CMK (cell line): Measurements from ENCODE around the gene DERL2.
A peak's percentile ranks its signal among the peaks of the same experiment; 100 is the strongest.

ENCODE experiments used
- DNase-seq: peaks from one replicate; pipeline ENCODE4 v3.0.0-alpha.2; 2010; ENCODE audit warnings: low read depth

Gene DERL2

GRCh38 chr17:5501685-5502084, 15.7 kb upstream of the DERL2 start:
- no peak for DNase-seq

DNA sequence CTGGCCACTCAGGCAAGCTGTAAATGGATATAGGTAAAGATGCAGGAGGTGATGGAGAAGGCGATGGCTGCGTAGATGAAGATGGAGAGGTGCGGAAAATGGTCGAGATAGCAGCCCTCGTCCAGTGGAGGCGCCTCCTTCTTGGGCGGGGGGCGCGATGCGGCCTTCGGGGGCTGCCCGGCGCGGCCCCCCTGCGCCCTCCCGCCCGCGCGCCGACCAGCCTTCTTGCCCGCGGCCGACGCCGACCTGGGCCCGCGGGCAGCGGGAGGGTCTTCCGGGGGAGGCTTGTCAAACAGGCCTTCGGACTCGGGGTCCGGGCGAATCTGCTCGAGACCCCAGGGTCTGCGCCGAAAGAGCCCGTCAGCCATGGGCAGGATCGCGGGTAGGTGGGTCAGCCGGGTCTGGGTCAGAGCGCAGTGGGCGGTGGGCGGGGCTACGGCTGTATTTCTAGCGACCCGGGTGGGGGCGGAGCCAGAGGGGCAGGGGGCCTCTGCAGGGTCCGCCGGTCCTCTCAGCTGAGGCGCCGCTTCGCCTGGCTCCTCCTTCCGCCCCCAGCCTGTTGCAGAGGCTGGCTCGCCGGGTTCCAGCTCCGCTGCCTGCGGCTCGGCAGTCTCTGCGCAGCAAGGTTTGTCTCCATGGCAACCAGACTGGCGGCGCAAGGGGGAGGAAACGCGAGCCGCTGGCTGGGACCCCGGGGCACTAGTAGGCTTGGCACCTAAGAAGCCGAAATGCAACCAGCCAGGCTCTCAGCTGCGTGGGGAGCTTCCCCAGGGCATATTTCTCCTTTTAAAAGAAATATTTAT, 14.8 kb upstream of the DERL2 start:
- DNase-seq, result peak; percentile 11

DNA sequence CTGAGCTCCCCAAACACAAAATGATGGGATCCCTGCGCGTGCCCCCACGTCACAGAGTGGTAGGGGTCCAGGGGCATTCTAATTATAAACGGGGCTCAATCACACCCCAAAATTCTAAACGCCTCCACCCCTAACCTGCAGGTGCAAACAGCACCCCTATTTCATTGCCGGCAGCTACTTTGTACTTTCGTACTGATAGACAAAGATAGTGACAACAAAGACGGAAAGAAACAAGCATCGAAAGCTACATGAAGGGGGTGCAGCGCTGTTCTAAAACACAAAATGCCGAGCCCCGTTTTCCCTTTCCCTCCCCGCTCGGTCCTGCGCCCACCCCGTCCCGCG, 14.2 kb upstream of the DERL2 start:
- DNase-seq, result no peak

- no peak for DNase-seq
Observed at GRCh38 chr17:5499476-5500231, 13.7 kb upstream of the DERL2 start.

DNA sequence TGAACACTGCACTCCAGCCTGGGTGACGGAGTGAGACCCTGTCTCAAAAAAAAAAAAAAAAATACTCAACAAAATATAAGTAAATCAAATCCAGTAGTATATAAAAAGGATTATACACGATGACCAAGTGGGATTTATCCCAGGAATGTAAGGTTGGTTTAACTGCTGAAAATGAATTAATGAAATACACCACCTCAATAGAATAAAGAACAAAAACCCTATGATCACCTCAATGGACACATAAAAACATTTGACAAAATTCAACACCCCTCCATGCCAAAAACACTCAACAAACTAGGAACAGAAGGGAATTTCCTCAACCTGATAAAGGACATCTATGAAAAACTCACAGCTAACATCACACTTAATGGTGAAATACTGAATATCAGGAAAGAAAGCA, 7.0 kb upstream of the DERL2 start:
- DNase-seq, result no peak

DNA sequence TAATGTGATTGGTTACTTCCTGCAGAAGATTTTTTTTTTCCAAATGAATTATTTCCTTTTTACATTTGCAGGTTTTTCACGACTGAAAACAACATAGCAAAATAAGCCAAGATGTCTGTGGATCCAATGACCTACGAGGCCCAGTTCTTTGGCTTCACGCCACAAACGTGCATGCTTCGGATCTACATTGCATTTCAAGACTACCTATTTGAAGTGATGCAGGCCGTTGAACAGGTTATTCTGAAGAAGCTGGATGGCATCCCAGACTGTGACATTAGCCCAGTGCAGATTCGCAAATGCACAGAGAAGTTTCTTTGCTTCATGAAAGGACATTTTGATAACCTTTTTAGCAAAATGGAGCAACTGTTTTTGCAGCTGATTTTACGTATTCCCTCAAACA, 2.8 kb upstream of the DERL2 start:
- no peak for DNase-seq

- peak; percentile 83 for DNase-seq
Observed at GRCh38 chr17:5486206-5487124, 487 bp upstream of the DERL2 start, which contains the start of gene MIS12. TSS of gene MIS12 (plus strand) at chr17:5486566. CDS start at chr17:5488863, 2,297 bp downstream.

DNA sequence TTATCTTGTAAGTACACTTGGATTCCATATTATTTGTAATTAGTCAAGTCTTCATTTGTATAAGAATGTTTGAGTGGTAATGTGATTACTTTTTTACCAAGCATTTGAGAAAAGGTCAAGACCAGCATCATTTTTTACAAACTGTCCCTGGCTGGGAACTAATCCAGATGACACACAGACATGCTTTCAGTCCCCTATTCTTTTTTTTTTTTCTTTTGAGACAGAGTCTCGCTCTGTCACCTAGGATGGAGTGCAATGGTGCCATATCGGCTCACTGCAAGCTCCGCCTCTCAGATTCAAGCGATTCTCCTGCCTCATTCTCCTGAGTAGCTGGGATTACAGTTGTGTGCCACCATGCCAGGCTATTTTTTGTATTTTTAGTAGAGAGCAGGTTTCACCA, 4.5 kb downstream of the DERL2 start:
- no peak for DNase-seq

GRCh38 chr17:5480962-5481361, 5.0 kb downstream of the DERL2 start:
- no peak for DNase-seq

GRCh38 chr17:5478992-5479391, 7.0 kb downstream of the DERL2 start:
- no peak for DNase-seq

DNA sequence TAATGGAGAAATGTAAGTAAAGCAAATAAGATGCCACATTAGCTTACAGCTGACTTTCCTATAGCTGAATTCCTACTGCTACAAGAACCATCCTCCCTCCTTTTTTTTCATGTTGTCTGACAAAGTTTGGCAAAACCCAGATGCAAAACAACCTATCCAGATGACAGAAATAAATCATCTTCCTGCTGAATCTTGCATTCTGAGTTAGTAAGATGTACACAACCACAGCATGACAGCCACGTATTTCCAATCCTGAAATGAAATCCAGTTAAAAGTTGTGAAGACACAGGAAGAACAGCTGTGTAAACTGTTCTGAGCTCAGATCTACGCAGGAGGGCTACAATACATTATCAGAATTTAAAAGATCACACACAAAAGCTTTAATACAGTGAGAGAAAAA, 12.1 kb downstream of the DERL2 start:
- DNase-seq, result no peak

DNA sequence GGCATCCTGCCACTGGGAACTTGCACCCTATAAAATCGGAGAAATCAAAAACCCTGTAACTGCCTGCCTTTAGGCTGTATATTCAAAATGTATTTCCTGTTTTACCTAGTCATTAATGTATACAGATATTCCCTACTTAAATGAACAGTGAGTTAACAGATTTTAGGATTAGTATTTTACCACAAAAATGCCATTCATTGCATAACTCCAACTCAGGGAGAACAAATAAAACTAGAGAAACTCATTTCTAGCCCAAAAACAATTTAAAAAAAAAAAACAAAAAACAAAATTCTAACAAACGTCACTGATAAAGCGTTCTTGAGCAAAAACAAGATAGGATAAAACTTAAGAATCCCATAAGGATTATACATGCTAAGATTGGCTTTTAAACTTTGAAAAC, 13.5 kb downstream of the DERL2 start:
- no peak for DNase-seq

- no peak for DNase-seq
Observed at GRCh38 chr17:5468075-5468473, 17.9 kb downstream of the DERL2 start.

- no peak for DNase-seq
Observed at GRCh38 chr17:5467416-5467815, 18.6 kb downstream of the DERL2 start.

GRCh38 chr17:5466295-5466694, 19.7 kb downstream of the DERL2 start:
- no peak for DNase-seq

- no peak for DNase-seq
Observed at GRCh38 chr17:5464717-5465507, 21.1 kb downstream of the DERL2 start.

GRCh38 chr17:5446786-5447185, 39.2 kb downstream of the DERL2 start:
- DNase-seq, result no peak

DNA sequence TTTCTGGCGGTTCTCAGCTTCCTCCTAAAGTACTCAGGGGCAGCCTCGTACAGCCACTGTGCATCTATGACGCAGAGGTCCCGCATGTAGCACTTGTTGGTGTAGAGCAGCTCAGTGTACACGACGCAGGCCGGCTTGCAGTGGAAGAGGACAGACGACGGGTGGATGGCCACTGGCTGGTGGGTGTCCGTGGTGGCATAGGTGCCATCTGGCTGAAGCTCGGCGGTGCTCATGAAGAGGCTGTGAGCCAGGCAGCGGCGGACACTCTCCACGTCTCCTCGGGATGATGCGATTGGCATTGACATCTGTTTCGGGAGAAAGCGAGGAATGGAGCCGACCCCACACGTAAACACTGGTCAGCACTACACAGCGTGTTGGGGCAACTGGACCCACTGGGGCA, 41.8 kb downstream of the DERL2 start:
- no peak for DNase-seq

- DNase-seq, result no peak
Observed at GRCh38 chr17:5443728-5444127, 42.2 kb downstream of the DERL2 start.

DNA sequence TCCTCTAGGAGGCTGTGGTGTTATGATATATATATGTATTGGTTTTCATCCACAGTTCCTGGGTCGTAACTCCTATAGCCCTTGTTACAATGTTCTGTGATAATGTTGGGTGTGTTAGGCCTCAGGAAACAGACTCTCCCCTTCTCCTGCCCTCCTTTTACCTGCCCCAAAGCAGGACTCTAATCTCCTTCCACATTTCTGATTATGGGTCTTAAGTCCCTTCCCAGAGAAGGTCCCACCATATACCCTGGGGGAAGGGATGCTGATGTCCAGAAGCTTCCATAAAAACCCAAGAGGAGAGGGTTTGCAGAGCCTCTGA, 46.6 kb downstream of the DERL2 start:
- DNase-seq, result no peak

DNA sequence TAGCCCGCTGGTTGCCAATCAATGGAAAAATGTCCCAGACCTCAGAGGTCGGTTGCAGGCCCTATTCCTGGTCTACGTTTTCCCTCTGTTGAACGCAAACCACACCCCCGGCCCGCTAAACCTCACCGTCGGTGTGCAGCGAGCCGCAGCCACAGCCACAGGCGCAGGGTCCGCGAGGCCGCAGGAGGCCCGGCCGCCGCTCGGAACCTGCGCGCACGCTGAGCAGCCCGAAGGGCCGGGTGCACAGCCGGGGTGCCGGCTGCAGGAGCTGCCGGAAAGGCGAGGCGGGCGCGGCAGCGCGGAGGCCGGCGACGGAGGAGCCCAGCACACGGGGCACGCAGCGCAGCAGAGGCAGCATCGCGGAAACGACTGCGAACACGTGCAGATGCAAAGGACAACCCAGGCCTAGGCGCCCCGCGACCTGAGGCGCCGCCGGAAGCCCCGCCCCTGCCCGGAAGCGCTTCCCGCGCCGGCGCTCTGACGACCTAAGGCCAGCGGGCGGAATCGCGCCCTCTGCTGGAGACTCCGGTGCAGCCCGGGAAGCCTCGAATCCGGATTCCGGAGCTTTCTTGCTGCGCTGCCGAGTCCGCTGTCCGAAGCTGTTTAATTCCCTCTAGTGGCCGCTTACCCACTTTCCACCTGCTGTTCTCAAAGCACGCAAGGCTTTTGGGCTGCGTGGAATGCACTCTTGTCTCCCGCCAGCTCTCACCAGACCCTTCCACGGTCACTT, 47.1 kb downstream of the DERL2 start, which contains the start of gene C1QBP:
Gene C1QBP, minus strand, starts transcription at position 440 of the 730 bp plus-strand sequence. Its CDS starts 82 bp downstream, at position 358.
- DNase-seq, result peak; percentile 65
